Measurements from ENCODE around the gene TMTC3. TPM values are rescaled to one million over a fixed set of nuclear protein-coding genes. Genes with fewer than 3 reads are reported as not detected.

TMTC3 gene
- total RNA-seq (2014; rRNA removed; shearing (Covaris generic)) (5.5 and 6.6 TPM in 2 replicates), total RNA-seq (2022) (9.4 and 9.9 TPM in 2 replicates), Bru-seq, nascent RNA (percentile 71 among the genes with signal in this experiment), BruChase-seq, experiment 1, labeled RNA remaining after a 6-hour chase (percentile 52 among the genes with signal in this experiment), BruChase-seq, experiment 2, labeled RNA remaining after a 2-hour chase (percentile 74 among the genes with signal in this experiment)
- long read RNA-seq, full-length matches to known transcripts: 3 of 3 reads
- long read RNA-seq, partial matches to known transcripts: 0 of 3 reads
- long read RNA-seq, other reads (novel, unspliced or antisense): 0 of 3 reads

DNA sequence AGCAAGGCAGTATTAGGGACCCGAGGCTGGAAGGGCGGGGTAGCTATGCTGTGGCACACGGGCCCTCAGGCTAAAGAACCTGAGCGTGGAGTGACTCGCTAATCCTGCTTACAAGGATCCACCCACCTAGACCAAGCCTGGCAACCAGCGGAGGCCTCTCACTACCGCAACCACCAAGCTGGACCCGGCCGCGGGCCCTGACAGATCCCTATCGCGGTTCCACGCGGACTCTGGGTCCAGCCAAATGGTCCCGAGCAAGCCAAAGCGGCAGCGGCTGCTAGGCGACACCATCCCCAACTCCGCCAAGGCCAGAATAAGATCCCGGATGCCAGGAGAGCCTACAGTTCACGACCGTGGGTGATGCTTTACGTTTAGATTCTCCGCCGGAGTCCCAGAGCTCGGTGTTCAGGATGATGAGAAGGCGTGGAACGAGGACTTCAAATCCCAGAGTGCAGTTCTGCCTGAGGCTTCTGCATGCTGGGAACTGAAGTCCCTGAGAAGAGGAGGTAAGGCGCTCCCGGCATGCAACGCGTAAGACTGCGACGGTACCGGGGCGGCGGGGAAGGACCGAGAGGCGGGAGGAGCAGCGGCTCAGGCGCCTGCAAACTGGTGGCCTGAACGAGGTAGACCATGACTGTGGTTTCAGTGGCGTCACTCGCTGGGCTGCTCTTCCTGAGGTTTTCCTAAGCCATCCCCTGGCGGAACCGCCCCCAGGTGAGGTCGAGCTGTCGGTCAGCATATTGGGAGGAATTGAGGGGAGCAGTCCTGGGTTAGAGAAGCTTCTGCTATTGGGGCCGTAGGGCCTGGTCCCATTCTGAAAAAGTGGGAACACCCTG is at the start of gene TMTC3, which contains the start of gene CEP290:
TMTC3 (plus strand) TSS at position 534 of the 836 bp plus-strand sequence. CDS start 6,009 bp downstream, outside the sequence.
CEP290 (minus strand) TSS at position 315 of the 836 bp plus-strand sequence. CDS start 781 bp downstream, outside the sequence.
- intact Hi-C loops (cut with micrococcal nuclease; ENCODE audit: unreplicated experiment): loop anchor here (2.0 to 5.0 kb wide), 2 partner anchors 107 to 1385 kb away; partner anchors contain the start of gene POC1B
- Histone ChIP-seq H3K4me2 (ENCODE audit: low read length) (peak within 1 kb of the TSS; percentile 74), H2AFZ (ENCODE audit: low read length) (peak within 1 kb of the TSS; percentile 88), H3K9me2 (ENCODE audit: insufficient read depth, low read length) (no peaks in the 10 kb centered on the region), H3K27ac (ENCODE audit: low read depth, low read length, poor library complexity, severe bottlenecking) (peak within 1 kb of the TSS; percentile 36), H4K20me1 (ENCODE audit: insufficient read depth, low read length) (0 out of 2 replicates have a peak, but pooled peaks cover 4% of the 10 kb centered on the region), H3K79me2 (ENCODE audit: insufficient read depth, low read depth, low read length) (peaks cover 26% of the 10 kb centered on the region; the same call in 1 of the 2 replicates), H3K9me3 (ENCODE audit: low read length) (no peaks in the 10 kb centered on the region), H3K4me3 (ENCODE audit: low read depth, low read length, poor library complexity, severe bottlenecking) (peak within 1 kb of the TSS; percentile 84), H3K36me3 (ENCODE audit: insufficient read depth, low read length) (peaks cover 26% of the 10 kb centered on the region), H3K4me1 (ENCODE audit: insufficient read depth, low read length, poor library complexity, severe bottlenecking) (peaks cover 33% of the 10 kb centered on the region)
- peak; percentile 98 for DNase-seq (ENCODE audit: low spot score)
- no TSS peak for BruUV-seq (replicated peaks)
- TF ChIP-seq, protein P1, sequence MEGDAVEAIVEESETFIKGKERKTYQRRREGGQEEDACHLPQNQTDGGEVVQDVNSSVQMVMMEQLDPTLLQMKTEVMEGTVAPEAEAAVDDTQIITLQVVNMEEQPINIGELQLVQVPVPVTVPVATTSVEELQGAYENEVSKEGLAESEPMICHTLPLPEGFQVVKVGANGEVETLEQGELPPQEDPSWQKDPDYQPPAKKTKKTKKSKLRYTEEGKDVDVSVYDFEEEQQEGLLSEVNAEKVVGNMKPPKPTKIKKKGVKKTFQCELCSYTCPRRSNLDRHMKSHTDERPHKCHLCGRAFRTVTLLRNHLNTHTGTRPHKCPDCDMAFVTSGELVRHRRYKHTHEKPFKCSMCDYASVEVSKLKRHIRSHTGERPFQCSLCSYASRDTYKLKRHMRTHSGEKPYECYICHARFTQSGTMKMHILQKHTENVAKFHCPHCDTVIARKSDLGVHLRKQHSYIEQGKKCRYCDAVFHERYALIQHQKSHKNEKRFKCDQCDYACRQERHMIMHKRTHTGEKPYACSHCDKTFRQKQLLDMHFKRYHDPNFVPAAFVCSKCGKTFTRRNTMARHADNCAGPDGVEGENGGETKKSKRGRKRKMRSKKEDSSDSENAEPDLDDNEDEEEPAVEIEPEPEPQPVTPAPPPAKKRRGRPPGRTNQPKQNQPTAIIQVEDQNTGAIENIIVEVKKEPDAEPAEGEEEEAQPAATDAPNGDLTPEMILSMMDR (conservative IDR thresholded peaks at IDR 0.05; ENCODE audit: low read length): no peak
- TF ChIP-seq EZH2phosphoT487 (IDR thresholded peaks at IDR 0.05; ENCODE audit: borderline replicate concordance, low read depth, low read length): no peak
- CTCF ChIA-PET (ENCODE audit: unreplicated experiment): no interaction called here
- POLR2A ChIA-PET: interaction anchor here (0.6 to 1.3 kb wide), 4 partner anchors 10 to 1394 kb away, joined by 3 to 4 read pairs (median 4); partner anchors contain the start of gene C12orf50

DNA sequence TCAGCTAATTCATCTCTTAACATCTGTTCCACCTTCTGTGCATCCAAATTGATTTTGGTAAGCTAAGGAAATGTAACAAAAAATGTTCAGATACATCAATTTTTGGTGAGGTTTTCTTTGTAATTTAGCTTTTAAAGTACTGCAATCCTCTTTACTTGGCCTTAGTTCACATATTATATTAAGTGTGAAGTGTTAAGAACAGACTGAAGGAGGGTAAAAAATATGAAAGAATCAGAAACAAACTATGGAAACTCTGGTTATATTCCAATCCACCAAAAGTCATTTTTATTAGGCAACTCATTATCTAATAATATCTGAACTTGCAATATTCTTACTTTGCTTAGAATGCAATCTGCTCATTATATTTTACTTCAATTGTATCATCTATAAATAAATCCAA is 49.3 kb upstream of the TMTC3 start:
- DNase-seq (ENCODE audit: low spot score): no peak
- H3K4me1 ChIP-seq (ENCODE audit: insufficient read depth, low read length, poor library complexity, severe bottlenecking): no peaks in the 10 kb centered on the region
- BruUV-seq (replicated peaks): no TSS peak
- intact Hi-C loops (cut with micrococcal nuclease; ENCODE audit: unreplicated experiment): no loop called here
- no peak overlapping the region for H2AFZ ChIP-seq (ENCODE audit: low read length)
- ChIA-PET POLR2A (no interaction called here), CTCF (ENCODE audit: unreplicated experiment) (no interaction called here)
- no peaks in the 10 kb centered on the region for H3K79me2 ChIP-seq (ENCODE audit: insufficient read depth, low read depth, low read length)
- no peak for TF ChIP-seq EZH2phosphoT487 (IDR thresholded peaks at IDR 0.05; ENCODE audit: borderline replicate concordance, low read depth, low read length)
- TF ChIP-seq, protein P1 (conservative IDR thresholded peaks at IDR 0.05; ENCODE audit: low read length): no peak
- H3K9me2 ChIP-seq (ENCODE audit: insufficient read depth, low read length): no peaks in the 10 kb centered on the region
- peaks cover 28% of the 10 kb centered on the region for H3K36me3 ChIP-seq (ENCODE audit: insufficient read depth, low read length)
- H3K27ac ChIP-seq (ENCODE audit: low read depth, low read length, poor library complexity, severe bottlenecking): no peak overlapping the region
- no peak overlapping the region for H3K4me2 ChIP-seq (ENCODE audit: low read length)
- H4K20me1 ChIP-seq (ENCODE audit: insufficient read depth, low read length): no peaks in the 10 kb centered on the region
- no peaks in the 10 kb centered on the region for H3K9me3 ChIP-seq (ENCODE audit: low read length)
- H3K4me3 ChIP-seq (ENCODE audit: low read depth, low read length, poor library complexity, severe bottlenecking): no peak overlapping the region
